ENCODE data around the gene POLR2F. TPM values are rescaled to one million over a fixed set of nuclear protein-coding genes. Genes with fewer than 3 reads are reported as not detected.
"Not testable (repeated sequence)": the region's sequence is repeated elsewhere in the genome, so short reads cannot be mapped to it uniquely, and the experiment has no call there.

Gene POLR2F
- total RNA-seq, 1 donor from 2014 or later: 94.8 TPM

DNA sequence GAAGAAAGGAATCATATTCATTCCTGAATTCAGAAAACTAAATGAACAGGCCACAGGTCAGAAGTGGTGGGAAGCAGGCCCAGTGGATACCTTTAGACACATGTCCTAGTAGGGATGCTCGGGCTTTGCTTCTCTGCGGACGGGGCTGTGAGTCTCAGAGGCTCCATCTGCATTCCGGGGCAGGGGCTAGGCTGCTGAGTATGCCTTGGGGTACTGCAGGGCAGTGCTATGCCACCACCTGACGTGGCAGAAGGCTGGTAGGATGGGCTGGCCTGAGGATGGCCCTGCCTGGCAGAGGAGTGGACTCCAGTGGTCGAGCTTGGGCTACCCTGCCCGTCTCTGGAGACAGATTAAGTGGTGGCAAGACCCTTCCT is 9.7 kb upstream of the POLR2F start:
- intact Hi-C loops (cut with DNase I): no loop called here
- DNase-seq (ENCODE audit: low spot score) (no peak), ATAC-seq (no peak)

DNA sequence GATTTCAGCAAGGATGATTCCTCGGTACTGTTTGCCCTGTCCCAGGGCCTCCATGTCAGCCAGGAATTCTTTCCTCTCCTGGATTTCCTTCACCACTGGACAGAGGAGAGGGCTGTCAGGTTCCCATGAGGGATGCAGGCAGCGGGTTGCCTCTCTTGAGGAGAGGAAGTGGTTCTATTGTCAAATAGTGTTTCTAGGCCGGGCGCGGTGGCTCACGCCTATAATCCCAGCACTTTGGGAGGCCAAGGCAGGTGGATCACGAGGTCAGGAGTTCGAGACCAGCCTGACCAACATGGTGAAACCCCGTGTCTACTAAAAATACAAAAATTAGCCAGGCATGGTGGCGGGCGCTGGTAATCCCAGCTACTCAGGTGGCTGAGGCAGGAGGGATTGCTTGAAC is 9.1 kb upstream of the POLR2F start:
- ATAC-seq; intact Hi-C loops (cut with DNase I); DNase-seq (ENCODE audit: low spot score): not testable (repeated sequence)

DNA sequence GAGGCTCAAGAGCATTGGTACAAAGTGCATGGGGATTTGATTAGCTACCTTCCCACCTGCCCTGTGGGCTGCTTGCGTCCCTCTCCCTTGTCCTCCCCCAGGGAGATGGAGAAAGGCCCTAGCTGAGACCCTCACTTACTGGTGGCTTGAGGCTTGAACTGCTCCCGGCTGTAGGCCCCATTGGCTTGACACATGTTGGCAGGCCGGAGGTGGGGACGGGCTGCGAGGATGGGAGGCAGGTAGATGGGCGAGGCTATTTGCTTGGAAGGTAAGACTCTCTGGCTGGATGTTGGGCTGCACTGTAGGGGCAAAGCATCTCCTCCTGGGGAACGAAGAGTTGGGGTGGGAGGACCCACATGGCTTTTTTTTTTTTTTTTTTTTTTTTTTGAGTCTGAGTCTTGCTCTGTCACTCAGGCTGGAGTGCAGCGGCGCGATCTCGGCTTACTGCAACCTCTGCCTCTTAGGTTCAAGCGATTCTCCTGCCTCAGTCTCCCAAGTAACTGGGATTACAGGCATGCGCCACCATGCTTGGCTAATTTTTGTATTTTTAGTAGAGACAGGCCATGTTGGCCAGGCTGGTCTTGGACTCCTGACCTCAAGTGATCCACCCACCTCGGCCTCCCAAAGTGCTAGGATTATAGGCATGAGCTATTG is 6.2 kb upstream of the POLR2F start:
- ATAC-seq; intact Hi-C loops (cut with DNase I); DNase-seq (ENCODE audit: low spot score): not testable (repeated sequence)

DNA sequence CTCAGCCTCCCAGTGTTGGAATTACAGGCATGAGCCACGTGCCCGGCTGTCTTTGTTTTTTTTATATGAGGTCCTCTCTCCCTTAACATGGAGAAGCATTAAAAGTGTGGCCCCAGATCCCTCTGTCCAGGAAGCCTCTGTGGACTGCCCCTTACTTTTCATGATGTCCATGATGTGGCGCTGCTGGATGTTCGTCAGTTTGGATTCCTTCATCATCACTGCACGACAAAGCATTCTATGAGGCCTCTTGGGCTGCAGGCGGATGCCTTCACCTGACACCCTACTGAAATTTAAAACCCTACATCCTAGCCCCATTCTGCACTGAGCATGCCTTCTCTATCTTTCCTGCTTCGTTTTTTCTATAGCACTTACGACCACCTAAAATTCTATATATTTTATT is 2.2 kb upstream of the POLR2F start:
- DNase-seq (ENCODE audit: low spot score) (no peak), ATAC-seq (no peak)
- intact Hi-C loops (cut with DNase I): no loop called here

DNA sequence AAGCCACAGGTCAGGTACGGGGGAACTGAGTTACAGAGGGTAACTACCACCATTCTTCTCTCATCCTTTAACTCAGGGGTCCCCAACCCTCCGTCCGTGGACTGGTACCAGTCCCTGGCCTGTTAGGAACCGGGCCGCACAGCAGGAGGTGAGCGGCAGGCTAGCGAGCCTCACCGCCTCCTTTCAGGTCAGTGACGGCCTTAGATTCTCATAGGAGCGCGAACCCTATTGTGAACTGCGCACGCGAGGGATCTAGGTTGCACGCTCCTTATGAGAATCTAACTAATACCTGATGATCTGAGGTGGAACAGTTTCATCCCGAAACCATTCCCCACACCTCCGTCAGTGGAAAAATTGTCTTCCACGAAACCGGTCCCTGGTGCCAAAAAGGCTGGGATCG is 870 bp upstream of the POLR2F start:
- ATAC-seq: peak; percentile 4
- intact Hi-C loops (cut with DNase I); DNase-seq (ENCODE audit: low spot score): not testable (repeated sequence)

DNA sequence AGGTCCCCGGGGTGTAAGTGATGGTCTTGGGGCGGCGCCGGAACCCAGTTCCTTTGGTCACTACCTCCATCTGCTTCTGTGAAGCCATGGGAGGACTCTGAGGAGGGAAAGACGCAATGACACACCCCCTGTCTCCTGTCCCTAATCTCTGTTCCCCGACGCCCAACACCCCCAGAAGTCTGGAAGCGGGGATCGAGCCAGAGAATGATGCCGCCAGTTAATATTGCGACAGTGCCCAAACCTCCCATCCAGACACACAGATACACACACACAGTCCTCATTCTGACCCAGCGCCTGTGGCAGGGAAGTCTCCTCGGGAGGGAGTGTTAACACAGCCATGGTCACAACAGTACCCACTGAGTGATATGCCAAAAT is 450 bp upstream of the POLR2F start:
- ATAC-seq (peak; percentile 68), DNase-seq (ENCODE audit: low spot score) (no peak)

DNA sequence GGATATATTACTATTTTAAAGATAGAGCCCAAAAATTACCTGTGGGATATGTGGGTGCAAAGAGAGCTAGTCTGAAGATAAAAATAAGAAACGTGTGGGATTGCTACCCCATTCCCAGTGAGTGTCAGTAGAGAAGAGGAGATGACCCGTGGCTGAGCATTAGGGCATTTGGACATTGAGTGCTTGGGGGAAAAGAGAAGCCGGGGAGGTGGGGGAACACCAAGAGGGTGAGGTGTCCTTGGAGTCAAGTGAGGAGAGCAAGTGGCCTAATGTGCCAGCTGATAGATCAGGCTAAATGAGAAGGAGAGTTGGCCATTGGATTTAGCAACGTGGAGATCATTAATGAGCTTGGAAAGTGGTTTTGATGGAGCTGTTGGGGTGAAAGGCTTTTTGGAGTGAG is 1.2 kb downstream of the POLR2F start:
- ATAC-seq (no peak), DNase-seq (ENCODE audit: low spot score) (no peak)
- intact Hi-C loops (cut with DNase I): no loop called here

More for the DNA sequence above, 450 bp upstream of the POLR2F start:
- intact Hi-C loops (cut with DNase I): no loop called here

DNA sequence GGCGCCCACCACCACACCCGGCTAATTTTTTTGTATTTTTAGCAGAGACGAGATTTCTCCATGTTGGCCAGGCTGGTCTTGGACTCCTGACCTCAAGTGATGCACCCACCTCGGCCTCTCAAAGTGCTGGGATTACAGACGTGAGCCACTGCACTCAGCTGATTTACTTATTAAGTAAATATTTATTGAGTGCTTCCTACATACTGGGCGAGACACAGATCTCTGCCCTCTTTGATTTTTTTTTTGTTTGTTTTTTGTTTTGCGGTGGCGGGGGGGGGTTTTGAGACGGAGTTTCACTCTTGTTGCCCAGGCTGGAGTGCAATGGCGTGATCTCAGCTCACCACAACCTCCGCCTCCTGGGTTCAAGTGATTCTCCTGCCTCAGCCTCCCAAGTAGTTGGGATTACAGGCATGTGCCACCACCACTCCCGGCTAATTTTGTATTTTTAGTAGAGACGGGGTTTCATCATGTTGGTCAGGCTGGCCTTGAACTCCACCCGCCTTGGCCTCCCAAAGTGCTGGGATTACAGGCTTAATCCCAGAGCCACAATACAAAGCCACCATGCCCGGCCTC is 2.4 kb downstream of the POLR2F start:
- intact Hi-C loops (cut with DNase I); ATAC-seq; DNase-seq (ENCODE audit: low spot score): not testable (repeated sequence)

DNA sequence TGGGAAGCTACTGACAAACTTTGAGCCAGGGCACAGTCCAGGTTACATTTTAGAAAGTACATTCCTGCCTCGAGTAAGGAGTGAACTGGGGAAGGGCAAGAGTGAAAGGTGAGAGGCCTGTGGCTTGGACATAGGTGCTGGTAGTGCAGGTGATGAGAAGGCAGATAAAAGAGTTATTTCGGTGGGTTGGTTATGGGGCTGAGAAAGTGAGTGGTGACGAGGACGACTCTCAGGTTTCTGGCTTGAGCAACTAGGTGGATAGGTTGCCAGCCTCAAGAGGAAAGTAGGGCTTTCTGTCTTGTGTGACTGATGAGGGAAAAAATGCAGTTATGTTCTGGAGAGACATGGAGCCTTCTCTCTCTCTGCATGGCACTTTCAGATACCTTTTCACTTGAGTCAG is 3.7 kb downstream of the POLR2F start:
- ATAC-seq (no peak), DNase-seq (ENCODE audit: low spot score) (no peak)
- intact Hi-C loops (cut with DNase I): no loop called here

DNA sequence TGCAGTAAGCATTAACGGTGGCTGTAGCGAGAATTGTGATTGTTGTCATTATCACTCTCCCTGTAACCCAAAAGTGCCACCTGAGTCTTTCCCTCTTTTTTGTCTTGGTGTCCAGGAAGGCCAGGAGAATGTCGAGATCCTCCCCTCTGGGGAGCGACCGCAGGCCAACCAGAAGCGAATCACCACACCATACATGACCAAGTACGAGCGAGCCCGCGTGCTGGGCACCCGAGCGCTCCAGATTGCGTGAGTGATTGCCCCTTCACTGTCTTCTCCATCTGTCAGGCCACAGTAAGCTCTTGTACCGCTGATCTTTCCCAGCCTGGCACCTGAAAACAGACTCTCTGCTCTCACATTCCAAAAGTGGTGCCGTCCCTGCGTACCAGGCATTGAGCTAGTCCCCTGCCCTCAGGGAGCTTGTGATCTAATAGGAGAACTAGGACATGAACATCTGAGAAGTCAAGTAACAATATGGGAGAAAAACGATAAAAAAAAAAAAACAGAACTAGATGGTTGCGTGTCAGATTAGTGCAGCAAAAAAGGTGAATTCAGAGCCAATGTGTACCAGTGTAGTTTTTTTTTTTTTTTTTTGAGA is 5.8 kb downstream of the POLR2F start:
- DNase-seq (ENCODE audit: low spot score) (no peak), ATAC-seq (no peak)
- intact Hi-C loops (cut with DNase I): no loop called here

DNA sequence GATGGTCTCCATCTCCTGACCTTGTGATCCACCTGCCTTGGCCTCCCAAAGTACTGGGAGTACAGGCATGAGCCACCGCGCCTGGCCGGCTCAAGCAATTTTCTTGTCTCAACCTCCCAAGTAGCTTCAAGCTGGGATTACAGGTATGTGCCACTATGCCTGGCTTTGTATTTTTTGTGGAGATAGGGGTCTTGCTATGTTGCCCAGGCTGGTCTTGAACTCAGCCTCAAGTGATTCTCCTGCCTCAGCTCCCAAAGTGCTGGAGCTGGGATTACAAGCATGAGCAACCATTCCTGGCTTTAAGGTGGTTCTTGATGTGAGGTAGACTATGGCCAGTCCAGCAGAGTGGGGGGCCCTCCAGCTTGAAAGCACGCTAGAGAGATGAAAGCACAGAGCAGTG is 7.6 kb downstream of the POLR2F start:
- ATAC-seq (no peak), DNase-seq (ENCODE audit: low spot score) (no peak)
- intact Hi-C loops (cut with DNase I): no loop called here

DNA sequence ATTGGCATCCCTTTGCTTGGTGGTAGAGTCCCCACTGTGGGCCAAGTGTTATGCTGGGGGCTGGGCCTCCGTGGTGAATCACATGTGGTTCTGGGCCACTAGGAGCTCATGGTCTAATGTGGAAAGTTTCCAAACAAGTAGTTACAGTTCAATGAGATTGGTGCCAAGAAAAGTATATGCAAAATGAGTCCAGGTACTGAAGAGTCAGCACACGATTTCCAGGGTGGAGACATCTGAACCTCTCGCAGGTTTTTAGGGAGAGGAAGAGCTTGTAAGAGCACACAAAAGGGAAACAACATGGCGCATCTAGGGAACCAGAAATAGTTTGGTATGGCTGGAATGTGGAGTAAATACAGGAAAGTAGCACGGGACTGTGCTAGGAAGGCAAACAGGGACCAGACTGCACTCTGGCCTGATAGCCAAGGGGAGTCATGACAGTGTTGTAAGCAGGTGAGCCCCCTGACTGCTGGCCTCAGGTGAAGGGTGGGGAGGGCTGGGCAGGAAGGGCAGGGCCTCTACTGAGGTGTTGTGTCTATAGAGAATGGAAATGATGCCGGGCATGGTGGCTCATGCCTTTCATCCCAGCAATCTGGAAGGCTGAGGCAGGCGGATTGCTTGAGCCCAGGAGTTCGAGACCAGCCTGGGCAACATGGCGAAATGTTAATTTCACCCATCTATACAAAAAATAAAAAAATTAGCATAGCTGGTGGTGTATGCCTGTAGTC is 12.6 kb downstream of the POLR2F start:
- DNase-seq (ENCODE audit: low spot score) (no peak), ATAC-seq (no peak)
- intact Hi-C loops (cut with DNase I): no loop called here

DNA sequence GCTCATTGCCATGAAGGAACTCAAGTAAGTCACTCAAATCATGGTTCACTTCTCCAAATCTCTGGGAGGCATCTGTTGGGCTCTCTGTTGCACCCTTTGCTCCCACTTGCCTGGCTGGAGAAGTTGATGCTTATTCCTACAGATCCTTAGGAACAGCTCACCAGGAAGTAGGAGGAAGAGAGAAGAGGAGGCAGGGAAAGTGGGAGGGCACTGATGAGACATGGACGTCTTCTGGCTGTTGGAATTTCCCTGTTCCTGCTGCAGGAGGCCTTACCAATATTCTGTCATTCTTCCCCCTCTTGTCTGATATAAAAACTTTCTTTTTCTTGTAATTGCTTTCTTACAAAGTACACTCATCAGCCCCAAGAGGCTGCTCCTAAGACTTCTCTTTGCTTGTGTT is 13.6 kb downstream of the POLR2F start:
- intact Hi-C loops (cut with DNase I): no loop called here
- DNase-seq (ENCODE audit: low spot score): no peak
- no peak for ATAC-seq

DNA sequence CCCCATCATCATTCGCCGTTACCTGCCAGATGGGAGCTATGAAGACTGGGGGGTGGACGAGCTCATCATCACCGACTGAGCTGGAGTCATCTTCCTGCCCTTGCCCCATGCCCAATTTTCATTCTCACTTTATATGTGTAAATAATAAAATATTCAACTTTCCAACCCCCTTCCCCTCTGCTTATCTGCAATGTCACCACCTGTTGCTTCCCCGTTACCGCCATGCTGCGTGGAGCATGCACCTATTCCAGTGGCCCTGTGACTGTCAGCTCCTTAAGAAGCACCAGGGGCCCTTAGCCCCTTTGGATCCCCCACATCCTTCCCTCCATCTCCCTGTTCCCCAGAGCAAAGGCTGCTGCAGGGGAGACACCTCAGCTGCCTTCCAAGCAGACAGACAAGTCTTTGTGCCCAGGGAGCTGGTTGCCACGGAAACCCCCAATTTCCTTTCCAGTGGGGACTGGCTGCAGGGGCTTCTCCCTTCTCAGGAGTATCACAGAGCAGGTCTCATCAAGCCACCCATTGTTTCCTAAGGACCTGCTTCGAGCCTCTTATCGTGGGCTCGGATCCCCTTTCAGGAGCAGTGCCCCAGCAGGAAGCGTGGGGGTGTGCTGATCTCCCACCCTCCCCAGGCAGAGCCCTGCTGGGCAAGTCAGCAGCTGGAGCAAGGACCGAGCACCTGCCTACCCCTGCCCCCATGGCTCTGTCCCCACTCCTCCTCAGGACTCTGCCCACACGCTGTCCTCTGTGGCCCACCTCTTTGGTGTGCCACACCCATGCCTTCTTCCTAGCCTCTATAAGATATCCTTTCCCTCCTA is 14.3 kb downstream of the POLR2F start:
- intact Hi-C loops (cut with DNase I): no loop called here
- DNase-seq (ENCODE audit: low spot score) (no peak), ATAC-seq (peak; percentile 6)

DNA sequence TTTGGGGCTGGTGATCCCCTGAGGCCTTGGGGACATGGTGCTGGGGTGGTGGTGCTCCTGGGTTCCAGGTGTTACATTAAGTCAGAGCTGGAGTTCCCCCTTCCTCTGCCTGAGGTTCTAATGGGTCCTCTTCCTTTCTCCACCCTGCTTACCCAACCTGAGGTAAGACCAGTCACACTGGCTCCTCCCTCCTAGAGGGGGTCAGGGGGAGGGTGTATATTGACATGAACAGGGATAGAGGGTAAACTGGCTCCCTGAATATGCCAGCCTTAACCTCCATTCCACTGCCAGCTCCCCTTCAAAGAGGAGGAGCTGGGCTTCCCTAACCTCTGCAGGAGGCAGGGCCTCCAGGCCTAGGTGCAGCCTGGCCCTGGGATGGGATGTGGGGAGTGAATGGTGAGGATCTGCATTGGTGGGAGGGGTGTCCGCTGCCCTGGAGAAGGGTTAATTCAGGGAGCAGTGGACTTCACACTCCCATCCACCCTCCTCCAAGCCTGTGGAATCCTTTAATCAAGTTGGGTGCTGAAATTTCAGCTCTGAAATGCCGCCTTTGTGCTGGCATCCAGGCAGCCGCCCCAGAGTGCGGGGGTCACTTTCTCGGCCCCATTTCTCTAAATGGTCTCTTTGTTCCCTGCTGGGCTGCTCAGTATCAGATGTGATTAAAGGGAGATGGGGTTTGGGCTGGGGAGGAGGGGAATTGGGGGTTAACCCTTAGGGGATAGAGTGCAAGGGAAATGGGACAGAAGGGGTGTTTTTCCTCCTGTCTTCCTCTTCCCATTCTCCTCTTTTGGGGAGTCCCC is 15.2 kb downstream of the POLR2F start:
- DNase-seq (ENCODE audit: low spot score) (no peak), ATAC-seq (peak; percentile 33)
- intact Hi-C loops (cut with DNase I): no loop called here

DNA sequence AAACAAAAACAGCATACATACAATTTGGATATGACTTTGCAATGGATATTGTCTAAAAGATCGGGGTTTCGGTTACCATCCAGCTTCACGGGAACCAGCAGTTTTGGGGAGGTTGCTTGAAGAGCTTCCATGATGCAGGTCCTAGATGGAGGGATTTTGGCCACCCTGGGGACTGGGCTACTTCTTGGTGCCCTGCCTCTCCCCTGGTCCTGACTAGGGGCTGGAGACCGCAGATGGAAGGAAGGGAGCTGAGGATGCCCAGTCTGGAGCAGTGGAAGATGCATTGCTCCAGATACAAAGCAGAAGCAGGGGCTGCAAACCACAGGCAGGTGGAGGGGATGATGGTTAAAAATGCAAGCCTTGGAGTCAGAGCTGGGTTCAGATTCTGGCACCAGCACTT is 17.4 kb downstream of the POLR2F start:
- intact Hi-C loops (cut with DNase I): no loop called here
- ATAC-seq (no peak), DNase-seq (ENCODE audit: low spot score) (no peak)

DNA sequence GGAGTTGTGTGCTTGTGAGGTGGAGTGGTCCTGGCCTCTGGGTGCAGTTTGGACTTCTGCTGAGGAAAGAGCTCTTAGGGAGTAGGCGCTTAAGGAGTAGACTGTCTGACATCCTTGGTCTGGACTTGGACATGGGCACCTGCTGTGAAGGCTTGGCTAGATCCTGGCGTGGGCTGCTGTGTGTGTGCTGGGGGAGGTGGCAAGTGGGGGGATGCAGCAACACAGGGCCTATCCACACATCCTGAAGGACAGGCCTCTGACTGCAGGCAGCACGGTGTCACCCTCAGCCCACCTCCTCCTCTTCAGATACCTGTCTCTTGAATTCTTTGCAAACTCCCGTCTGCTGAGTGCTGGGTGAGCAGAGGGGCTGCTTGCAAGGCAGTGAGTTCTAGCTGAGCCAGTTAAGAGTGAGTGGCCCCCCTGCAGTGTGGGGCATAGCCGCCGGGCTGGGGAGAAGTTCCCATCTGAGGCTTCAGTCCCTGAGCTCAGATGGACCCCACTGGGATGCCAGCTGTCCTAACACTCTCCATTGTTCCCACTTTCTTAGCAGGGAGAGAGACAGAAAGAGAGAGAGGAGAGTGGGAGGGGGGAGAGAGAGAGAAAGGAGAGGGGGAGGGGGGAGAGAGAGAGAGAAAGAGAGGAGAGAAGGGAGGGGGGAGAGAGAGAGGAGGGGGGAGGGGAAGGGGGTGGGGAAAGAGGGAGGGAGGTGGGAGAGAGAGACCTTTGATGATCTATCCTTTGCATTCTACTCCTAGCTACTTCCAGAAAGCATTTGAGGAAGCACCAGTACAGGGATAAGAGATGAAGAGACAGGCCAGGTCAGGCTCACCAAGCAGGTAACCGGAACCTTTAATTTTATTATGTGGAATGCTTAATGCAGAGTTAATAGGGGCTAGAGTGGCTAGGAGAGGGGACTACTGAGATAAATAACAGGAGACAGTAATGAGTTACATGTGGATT is 18.3 kb downstream of the POLR2F start:
- intact Hi-C loops (cut with DNase I): no loop called here
- ATAC-seq (no peak), DNase-seq (ENCODE audit: low spot score) (no peak)

DNA sequence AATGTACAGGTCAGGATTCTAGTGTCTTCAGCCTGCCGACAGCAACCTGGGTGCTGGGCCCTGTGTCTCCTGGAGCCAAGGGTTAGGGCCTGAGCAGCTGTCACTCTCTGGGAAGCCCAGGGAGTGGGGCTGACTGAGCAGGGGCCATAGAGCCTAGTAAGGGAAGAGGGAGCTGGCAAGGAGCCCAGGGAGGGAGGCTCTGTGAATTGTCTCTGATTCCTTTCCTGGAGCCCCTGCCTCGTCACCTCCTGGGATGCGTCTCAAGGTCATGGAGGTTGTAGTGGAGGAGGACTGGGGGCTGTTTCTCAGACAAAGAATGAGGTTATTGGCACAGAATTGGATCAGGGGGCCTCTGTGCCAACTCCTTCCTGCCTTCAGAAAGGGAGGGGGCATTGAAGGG is 19.0 kb downstream of the POLR2F start:
- intact Hi-C loops (cut with DNase I): no loop called here
- ATAC-seq: no peak

More for the DNA sequence above, 19.0 kb downstream of the POLR2F start:
- DNase-seq (ENCODE audit: low spot score): no peak

Measured in sciatic nerve (tissue), 2 donors.